HG03460 (cell line): Measurements from ENCODE around the gene MPRIP.

Experiments
- ATAC-seq: cut with Tn5 transposase; IDR thresholded peaks from one replicate; pipeline ENCODE4 v1.9.1; 2021; ENCODE audit not compliant: unreplicated experiment

MPRIP gene

DNA sequence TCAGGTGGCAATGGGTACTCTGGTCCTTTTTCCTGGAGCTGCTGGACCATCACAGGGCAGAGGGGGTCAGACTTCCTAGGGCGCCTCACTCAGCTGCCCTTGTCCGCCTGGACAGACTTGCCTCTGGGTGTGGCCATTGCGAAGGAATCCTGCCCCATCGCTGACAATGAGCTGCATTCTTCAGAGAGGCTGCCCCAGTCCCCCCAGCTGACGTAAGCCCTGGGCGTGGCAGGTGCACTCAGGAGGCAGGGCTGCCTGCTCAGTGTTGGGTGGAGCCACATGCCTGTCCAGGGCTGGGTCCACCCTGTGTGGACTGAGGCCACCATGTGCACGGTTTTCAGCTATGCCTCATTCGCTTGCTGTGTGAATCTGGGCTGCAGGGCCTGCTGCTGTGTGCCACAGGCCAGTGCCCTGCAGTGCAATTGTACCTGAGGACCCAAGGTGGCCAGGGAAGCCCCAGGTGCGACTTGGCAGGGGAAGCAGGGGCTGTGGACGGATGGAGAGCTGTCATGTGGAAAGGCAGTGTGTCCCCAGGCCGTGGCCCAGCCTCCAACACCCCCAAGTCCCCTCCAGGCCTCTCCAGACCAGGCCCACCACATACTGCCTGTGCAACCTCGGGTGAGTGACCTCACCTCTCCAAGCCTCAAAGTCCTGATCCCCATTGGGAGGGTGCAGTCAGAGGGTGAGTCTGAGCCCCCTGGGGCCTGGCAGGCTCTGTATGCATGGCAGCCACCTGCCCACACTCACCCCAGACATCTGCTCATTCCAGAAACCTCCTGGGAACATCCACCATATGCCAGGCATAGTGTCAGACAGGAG is 14.0 kb upstream of the MPRIP start:
- no peak for ATAC-seq

DNA sequence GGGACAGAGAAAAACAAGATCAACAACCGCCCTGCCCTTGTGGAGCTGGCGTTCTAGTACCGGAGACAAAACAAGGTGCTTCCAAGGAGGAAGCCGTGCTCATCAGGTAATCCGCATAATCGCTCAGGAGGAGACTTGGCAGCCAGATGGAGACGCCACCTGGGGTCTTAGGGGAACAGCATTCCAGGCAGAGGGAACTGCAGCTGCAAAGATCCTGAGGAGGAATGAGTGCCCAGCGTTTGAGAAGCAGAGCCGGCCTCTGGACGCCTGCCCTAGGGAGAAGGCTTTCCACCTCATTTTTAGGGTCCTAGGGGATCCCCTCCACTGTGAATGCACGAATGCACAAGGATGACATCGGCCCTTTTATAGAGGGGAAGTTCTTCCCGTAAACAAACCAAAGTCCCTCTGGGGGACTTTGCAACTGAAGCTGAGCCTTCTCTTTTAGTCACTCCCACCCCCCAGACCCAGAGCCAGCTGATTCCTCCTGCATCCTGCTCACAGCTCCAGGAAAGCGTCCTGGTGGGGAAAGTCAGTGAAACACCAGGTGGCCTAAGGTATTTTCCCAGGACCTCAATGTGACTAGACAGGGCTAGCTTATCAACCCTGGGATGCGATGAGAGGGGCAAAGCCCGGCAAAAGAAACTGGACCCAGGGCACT is 13.2 kb upstream of the MPRIP start:
- ATAC-seq = no peak

GRCh38 chr17:17029938-17030337 is 12.3 kb upstream of the MPRIP start:
- ATAC-seq = no peak

DNA sequence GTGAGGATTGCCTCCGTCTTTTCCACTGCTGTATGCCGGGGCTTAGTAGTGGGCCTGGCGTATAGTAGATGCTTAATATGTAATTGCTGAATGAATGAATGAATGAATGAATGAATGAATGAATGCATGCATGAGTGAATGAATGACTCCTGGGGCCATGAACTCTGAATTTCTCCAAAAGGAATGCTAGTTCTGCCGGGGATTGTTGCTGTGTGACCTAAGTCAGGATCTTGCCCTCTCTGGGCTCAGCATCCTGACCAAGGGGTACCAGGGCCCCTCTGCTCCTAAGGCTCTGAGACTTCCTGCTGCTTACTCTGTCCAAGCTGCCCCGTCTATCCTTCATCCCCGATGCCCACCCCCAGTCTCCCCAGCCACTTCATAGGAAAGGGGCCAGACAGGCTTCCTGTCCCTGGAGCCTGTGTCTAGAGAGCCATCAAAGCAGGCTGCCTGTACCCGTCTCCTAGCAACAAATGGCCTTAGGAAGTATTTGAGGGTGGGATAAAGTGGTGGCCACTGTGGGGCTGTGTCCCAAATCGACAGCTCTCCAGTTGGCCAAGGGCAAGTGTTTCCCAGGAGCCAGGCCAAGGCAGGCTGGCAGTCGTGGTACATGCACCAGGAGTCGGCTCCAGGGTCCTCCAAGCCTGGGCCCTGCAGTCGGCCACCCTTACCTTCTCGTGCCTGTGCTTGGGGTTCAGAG is 11.6 kb upstream of the MPRIP start:
- no peak for ATAC-seq

DNA sequence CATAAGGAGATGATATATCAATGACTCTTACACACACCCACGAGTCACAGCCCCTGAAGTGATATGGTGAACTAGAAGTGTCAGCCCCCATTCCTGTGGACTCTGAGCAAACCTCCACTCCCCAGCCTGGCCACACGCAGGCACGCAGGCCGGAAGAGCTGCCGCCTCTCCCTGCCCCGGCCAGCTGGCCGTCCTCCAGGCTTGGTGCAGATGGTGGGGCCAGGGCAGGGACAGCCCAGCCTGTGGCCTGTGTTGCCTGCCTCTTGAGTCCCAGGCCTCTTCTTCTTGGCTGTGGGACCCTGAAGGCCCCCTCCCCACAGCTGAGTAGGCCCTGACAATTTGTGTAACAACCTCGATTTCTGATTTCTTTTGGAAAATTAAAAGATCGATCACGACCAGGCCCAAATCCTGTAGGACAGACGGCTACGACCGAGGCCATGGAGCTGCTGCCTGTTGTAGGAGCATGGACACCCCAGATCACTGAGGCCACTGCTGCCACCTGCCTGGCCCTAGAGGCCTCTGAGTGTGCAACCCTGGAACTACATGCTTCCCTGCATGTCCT is 10.0 kb upstream of the MPRIP start:
- ATAC-seq = no peak

GRCh38 chr17:17033466-17033865 is 8.8 kb upstream of the MPRIP start:
- no peak for ATAC-seq

DNA sequence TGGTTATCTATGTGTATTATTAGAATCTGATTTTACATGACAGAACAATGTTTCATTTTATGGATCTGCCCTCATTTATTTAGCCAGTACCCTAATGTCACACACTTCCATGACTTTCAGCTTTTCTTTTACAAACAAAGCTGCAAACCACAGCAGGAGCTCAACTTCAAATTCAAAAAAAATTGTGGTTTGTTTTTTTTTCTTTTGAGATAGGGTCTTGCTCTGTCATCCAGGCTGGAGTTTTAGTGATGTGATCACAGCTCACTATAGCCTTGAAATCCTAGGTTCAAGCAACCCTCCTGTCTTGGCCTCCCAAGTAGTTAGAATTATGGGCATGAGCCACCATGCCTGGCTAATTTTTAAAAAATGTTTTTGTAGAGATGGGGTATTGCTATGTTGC is 8.2 kb upstream of the MPRIP start:
- ATAC-seq = no peak

DNA sequence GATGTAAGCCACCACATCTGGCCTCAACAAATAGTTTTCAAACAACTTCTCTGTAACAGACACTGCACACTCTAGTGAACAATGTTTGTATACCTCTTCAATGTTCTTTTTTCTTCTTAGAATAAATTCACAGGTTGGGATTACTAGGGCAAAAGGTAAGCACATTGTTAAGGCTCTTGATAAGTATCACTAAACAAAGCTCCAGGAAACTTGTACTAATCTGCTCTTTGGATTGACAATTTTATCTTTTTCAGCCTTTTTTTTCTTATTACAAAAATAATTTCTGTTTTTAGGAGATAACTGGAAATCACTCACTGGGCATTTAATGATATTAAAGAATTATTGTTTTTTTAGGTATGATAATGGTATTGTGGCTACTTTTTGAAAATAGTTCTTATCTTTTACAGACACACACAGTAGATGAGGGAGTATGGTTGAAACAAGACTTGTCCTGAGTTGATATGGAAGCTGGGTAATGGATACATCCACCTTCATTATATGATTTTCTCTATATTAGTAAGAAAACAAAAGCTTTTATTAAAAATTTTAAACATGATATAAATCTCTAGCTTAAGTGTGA is 7.7 kb upstream of the MPRIP start:
- no peak for ATAC-seq

DNA sequence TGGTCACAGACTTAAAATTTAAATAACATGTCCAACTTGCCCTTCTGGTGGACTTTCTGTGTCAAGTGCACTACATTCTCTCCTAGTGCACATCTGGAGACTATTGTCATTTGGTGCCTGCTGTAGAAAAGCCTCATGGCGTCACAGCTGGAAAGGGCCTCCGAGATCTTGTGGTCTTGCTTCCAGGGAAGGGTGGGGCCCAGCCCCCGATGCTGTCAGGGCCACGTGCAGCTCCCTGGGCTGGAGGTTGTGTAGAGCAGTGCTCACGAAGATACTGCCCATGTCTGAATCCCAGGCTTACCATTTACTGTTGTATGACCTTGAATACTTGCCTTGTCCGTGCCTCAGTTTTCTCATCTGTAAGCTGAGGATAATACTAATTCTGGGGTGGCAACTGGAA is 6.8 kb upstream of the MPRIP start:
- no peak for ATAC-seq

- ATAC-seq = no peak
These were observed 6.2 kb upstream of the MPRIP start for GRCh38 chr17:17035920-17036523.

DNA sequence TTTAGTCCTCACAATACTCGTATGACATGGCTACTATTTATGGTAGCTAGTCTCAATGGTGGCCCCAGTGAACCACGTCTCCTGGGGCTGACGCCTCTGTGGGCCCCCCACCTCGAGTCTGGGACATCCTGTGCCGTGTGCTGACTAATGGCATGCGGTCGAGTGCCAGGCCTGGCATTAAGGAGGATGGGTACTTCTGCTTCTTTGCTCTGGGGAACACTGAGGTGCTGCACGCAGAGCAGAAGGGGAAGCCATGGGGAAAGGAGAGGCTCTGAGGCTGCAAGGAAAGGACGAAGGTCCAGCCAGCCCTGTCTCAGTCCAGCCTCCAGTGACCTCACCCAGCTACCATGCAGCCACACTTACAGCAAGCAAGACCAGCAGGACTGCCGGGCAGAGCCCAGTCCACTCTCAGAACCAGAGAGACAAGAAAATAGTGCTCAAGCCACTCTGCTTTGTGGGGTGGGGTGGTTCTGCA is 5.7 kb upstream of the MPRIP start:
- no peak for ATAC-seq

DNA sequence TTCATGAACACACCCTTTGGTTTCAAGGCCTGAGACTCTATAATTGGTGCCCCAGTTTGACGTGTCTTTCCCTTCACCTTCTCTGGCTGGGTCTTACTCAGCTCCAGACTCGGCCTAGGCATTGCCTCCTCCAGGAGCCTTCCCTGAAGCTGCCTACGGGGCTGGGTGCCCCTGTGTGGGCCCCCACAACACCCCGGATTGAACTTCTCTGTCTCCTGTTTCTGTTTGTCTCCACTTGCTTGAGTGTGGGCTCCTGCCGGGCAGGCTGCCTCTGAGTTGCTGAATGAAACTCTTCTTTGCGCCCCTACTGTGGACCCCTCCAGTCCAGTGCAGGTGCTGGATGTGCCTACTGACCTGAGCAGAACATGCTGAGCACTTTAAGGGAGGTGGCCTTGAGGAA is 2.3 kb upstream of the MPRIP start:
- ATAC-seq = no peak

DNA sequence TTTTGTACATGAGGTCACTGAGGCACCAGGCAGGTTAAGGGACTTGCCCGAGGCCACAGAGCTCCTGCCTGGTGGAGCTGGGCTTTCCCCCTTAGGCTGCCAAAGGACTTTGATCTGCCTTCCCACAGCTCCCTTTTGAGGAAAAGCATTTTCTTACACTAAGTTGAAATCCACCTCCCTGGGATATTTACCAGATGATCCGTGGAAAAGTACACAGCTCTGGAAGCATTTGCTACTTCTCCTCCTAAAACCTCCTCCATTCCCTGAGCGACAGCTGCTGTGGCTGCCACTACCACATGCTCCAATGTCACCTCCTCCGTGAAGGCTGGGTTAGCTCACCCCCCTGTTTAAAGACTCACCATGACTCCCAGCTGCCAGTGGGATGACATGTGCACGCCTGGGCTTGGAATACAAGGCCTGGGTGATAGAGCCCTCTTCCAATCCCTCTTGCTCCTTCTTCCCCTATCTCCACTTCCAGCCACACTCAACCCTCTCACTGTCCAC is 1.2 kb upstream of the MPRIP start:
- no peak for ATAC-seq

DNA sequence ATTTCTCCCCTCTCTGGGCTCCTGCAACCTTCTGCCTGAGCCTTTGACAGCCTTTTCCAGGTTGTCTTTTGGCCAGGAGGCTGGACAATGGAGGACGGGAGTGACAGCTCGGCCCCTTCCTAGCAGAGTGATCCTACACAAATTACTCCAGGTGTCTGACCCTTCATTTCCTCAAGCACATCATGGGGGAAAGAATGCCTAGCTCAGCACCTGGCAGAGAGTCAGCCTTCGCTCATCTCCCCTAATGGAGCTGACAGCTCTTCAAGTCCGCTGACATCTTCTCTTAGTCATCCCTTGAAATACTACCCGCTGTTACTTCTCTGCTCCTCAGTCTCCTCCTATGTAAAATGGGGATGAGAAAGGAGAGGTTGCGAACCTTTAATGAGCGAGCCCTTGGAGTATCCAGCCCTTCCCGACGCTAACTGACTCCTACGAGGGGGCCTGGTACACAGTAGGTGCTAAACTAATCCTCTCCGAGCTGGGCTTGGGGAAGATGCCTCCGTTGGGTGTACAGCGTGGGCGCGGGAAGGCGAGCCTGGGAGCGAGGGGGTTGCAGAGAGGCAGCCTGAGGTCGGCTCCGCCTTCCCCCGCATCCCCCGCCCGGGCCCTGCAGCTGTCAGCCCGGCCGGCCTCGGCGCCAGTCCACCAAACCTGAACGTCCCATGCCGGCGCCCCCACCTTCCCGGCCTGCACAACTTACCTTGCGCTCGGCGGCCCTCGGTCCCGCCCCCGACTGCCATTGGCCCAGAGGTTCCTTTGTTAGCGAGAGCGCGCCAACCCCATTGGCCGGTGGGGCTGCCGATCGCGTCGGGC is 480 bp upstream of the MPRIP start:
- ATAC-seq = peak; percentile 90

DNA sequence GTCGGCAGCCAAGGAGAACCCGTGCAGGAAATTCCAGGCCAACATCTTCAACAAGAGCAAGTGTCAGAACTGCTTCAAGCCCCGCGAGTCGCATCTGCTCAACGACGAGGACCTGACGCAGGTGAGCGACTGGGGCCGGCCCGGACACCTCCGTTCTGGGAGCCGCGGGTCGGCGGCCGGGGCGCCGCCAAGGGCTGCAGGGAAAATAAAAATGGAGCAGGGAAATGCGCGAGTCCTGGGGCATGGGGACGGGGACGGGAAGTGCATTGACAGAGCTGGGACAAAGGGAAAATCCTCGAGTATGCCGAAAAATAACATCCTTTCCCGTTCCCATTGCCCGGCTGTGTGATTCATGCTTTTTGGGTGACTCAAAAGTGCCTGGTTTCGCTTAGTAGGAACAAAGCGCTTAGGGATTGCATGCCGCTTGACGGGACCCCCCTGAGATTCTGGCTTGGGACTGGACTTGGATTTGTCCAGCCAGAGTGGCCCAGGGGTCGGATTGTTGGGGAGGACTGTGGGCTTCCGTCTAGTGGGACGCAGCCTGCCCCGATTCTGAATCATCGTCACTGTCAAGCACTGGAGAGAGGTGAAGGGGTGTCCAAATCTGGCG is 699 bp downstream of the MPRIP start:
- ATAC-seq = no peak

DNA sequence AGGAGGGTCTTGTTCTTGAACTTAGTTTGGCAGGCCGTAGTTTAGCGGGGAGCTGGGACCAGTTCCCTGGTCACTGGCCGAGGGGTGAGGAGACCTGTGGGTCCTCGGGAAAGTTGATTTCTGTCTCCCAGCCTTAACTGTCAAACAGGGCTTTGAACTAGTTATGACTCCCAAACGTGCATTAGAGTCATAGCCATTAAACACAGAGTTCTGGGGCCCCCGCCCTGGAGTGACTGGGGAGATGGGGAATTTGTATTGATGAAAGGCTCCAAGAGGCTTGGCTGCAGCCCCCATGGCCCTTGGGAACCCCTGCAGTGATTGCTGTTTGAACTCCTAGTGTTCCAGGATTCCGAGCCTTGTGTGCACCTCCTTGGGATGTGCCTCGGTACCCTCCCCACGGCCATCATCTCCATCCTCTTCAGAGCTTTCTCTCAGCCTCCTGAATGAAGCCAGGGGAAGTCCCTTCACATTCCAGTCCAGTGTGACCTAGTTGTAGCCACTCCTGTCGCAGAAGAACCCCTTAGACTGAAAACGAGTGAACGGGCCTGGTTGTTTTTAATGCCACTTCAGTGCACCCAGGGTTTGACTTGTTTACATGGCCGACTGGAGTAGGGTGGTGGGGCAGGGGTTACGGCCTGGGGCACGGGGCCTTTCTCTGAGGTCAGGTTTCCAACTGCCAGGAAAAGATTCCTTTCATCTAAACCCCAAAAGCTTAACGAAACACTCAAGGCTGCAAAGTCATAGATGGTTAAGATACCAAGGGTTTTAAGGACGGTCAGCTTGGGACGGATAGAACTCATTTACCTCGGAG is 1.4 kb downstream of the MPRIP start:
- no peak for ATAC-seq

GRCh38 chr17:17044846-17045561 is 2.7 kb downstream of the MPRIP start:
- ATAC-seq = no peak

DNA sequence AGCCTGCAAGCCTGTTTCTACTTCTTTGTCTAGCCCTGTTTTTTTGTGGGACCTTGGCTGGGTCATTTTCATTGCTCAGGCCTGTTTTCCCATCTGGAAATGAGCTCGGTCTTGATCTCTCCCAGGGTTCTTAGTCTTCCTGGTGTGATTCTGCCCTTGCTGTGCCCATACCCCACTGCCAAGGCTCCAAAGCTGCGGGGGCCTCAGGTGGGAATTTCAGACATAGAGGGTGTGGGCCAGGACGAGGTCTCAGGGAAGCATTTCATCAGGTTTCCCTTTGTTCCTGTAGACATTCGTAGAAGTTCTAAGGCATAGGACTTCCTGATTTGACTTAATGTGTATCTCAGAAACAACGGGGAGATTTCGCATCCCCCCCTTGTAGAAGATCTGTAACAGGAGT is 5.8 kb downstream of the MPRIP start:
- ATAC-seq = no peak
